Endothelial cell of umbilical vein (primary cell): ENCODE data around the gene TNFAIP8. TPM values are rescaled to one million over a fixed set of nuclear protein-coding genes. Genes with fewer than 3 reads are reported as not detected.

ENCODE experiments used
- BruUV-seq: library from RNA; stranded (reverse); fragments of 400-500 nt; replicated peaks from 2 replicates; lab custom pipeline; 2021; lab: Mats Ljungman, UMichigan
- CTCF ChIA-PET: fragments of 300-600, 350-600 bp; sonication (Branson Sonifier 250); formaldehyde crosslinking; loops from one replicate; lab custom pipeline; 2021; ENCODE audit warnings: antibody characterized with exemption, inconsistent platforms; lab: Charles Lee
- POLR2A ChIA-PET: fragments of 300-600, 350-600 bp; sonication (Branson Sonifier 250); formaldehyde crosslinking; loops from one replicate; lab custom pipeline; 2021; ENCODE audit warnings: antibody characterized with exemption, inconsistent platforms; lab: Charles Lee
- DNase-seq: peaks from one replicate; pipeline ENCODE4 v3.0.0-alpha.2; 2011; ENCODE audit warnings: low read depth, low spot score
- FAIRE-seq: peaks from 2 replicates; lab custom pipeline; 2011; peaks lifted over from hg19 to GRCh38; lab: Jason Lieb, UNC
- H2AFZ ChIP-seq: 2 replicates; pipeline ENCODE4 v1.6.0; 2012; ENCODE audit warnings: low read depth, low read length, control low read depth, inconsistent platforms
- H3K27ac ChIP-seq: 2 replicates; pipeline ENCODE4 v1.5.1; 2011; ENCODE audit warnings: low read depth, mild to moderate bottlenecking, control low read depth, low read length, moderate library complexity; ENCODE audit not compliant: insufficient read depth
- H3K27me3 ChIP-seq, 2 experiments: 2 replicates each; pipeline versions ENCODE4 v1.6.0 to v1.6.1; 2011; ENCODE audit warnings: low read length in 2 of 2, mixed read lengths in 1 of 2; ENCODE audit not compliant: control insufficient read depth in 2 of 2, insufficient read depth in 2 of 2
- H3K36me3 ChIP-seq, 2 experiments: 2 replicates in 1 of 2; 3 replicates in 1 of 2; pipeline ENCODE4 v1.5.1; 2011; ENCODE audit warnings: low read length in 2 of 2, mild to moderate bottlenecking in 1 of 2, moderate library complexity in 1 of 2; ENCODE audit not compliant: control insufficient read depth in 2 of 2, insufficient read depth in 2 of 2; ENCODE audit errors: extremely low read depth in 1 of 2
- H3K4me1 ChIP-seq: 3 replicates; pipeline ENCODE4 v1.5.1; 2011; ENCODE audit warnings: mild to moderate bottlenecking, low read length; ENCODE audit not compliant: control insufficient read depth, insufficient read depth; ENCODE audit errors: extremely low read depth
- H3K4me2 ChIP-seq: 2 replicates; pipeline ENCODE4 v1.6.1; 2011; ENCODE audit warnings: low read length, control low read depth, mixed read lengths; ENCODE audit not compliant: insufficient read depth
- H3K4me3 ChIP-seq, 3 experiments: fragments of 200-600 bp in 1 of 3; sonication (generic), shearing (Covaris generic) in 1 of 3; replicated peaks in 1 of 3; 2 replicates each; pipeline ENCODE4 v1.5.1; 2011 to 2016; ENCODE audit warnings: control low read depth in 3 of 3, low read length in 3 of 3, mild to moderate bottlenecking in 2 of 3, inconsistent platforms in 1 of 3, low read depth in 1 of 3, moderate library complexity in 1 of 3; ENCODE audit not compliant: insufficient read depth in 1 of 3
- H3K79me2 ChIP-seq: 2 replicates; pipeline ENCODE4 v1.6.0; 2012; ENCODE audit warnings: low read length, inconsistent platforms; ENCODE audit not compliant: control insufficient read depth, insufficient read depth
- H3K9ac ChIP-seq: replicated peaks from 2 replicates; pipeline ENCODE3; 2011; ENCODE audit warnings: low read length, control low read depth; ENCODE audit not compliant: insufficient read depth; ENCODE audit errors: extremely low read depth
- H3K9me1 ChIP-seq: replicated peaks from 3 replicates; pipeline ENCODE4 v1.6.0; 2011; ENCODE audit warnings: mild to moderate bottlenecking, low read length; ENCODE audit not compliant: control insufficient read depth, insufficient read depth; ENCODE audit errors: extremely low read depth
- H3K9me3 ChIP-seq: replicated peaks from 2 replicates; pipeline ENCODE4 v1.5.1; 2012; ENCODE audit warnings: low read length, inconsistent platforms; ENCODE audit not compliant: control insufficient read depth, insufficient read depth
- H4K20me1 ChIP-seq: replicated peaks from 2 replicates; pipeline ENCODE3; 2011; ENCODE audit warnings: mild to moderate bottlenecking, low read length; ENCODE audit not compliant: control insufficient read depth, insufficient read depth; ENCODE audit errors: extremely low read depth
- CTCF ChIP-seq, 2 donors: IDR thresholded peaks; 1 replicate in 1 of 2; 2 replicates in 1 of 2; pipeline ENCODE4 v1.5.1; 2011; ENCODE audit warnings: low read length in 2 of 2, mild to moderate bottlenecking in 2 of 2, moderate library complexity in 2 of 2, control low read depth in 1 of 2, inconsistent platforms in 1 of 2, low read depth in 1 of 2; ENCODE audit not compliant: insufficient read depth in 1 of 2; ENCODE audit errors: extremely low read depth in 1 of 2
- EZH2 ChIP-seq: IDR thresholded peaks from 2 replicates; pipeline ENCODE4 v1.6.1; 2012; ENCODE audit warnings: borderline replicate concordance, low read depth, mild to moderate bottlenecking, moderate library complexity, low read length, inconsistent platforms; ENCODE audit not compliant: severe bottlenecking
- FOS ChIP-seq: IDR thresholded peaks from 2 replicates; pipeline ENCODE4 v1.6.1; 2011; ENCODE audit warnings: mild to moderate bottlenecking, low read length, moderate library complexity, borderline replicate concordance; ENCODE audit not compliant: insufficient read depth
- GATA2 ChIP-seq: IDR thresholded peaks from 2 replicates; pipeline ENCODE4 v1.7.0; 2011; ENCODE audit warnings: low read depth, mild to moderate bottlenecking, moderate library complexity, mixed read lengths, low read length; ENCODE audit not compliant: insufficient read length, insufficient read depth
- JUN ChIP-seq: IDR thresholded peaks from 2 replicates; pipeline ENCODE4 v1.6.1; 2011; ENCODE audit warnings: borderline replicate concordance, low read depth; ENCODE audit not compliant: insufficient read length, insufficient read depth
- MAX ChIP-seq: IDR thresholded peaks from 2 replicates; pipeline ENCODE4 v1.6.1; 2011; ENCODE audit not compliant: insufficient read depth, insufficient read length
- MYC ChIP-seq: IDR thresholded peaks from one replicate; pipeline ENCODE4 v1.6.1; 2011; ENCODE audit warnings: mild to moderate bottlenecking, low read depth, low read length
- POLR2A ChIP-seq: IDR thresholded peaks from 2 replicates; pipeline ENCODE4 v1.6.1; 2012; ENCODE audit warnings: low read depth, mild to moderate bottlenecking, control low read depth, low read length
- POLR2AphosphoS5 ChIP-seq: IDR thresholded peaks from 2 replicates; pipeline ENCODE4 v1.6.1; 2012; ENCODE audit warnings: low read depth, mild to moderate bottlenecking, control low read depth, low read length, moderate library complexity; ENCODE audit not compliant: insufficient read depth
- dilution Hi-C: fragments of 300-500 bp; cut with MboI; formaldehyde crosslinking; loops from one replicate; pipeline ENCODE4 v1.15.0; 2019; ENCODE audit warnings: low sequenced_read_pairs; ENCODE audit not compliant: extremely low pct_ligation_motif_present
- intact Hi-C: fragments of 100-400 bp; cut with micrococcal nuclease; formaldehyde crosslinking; loops from one replicate; pipeline ENCODE4 v1.10.0; 2022
- polyA plus RNA-seq, 4 experiments: library from polyadenylated mRNA; depleted of rRNA in 3 of 4; stranded (reverse) in 3 of 4; unstranded in 1 of 4; fragments of >200 nt; gene quantifications; 2 replicates each; pipeline versions ENCODE4 v1.2.1 to v1.2.3, GENCODE V29; 2011 to 2012; ENCODE audit warnings: missing spikeins in 1 of 4
- total RNA-seq: library from RNA; stranded (reverse); gene quantifications from 2 replicates; pipeline ENCODE4 v1.2.3, GENCODE V29; 2021

Gene TNFAIP8
- total and polyA plus RNA-seq, 2 donors (not counting 3 experiments of a cell fraction or from before 2014, with no cell fraction given) = 4.7 to 7.4 TPM

- Histone ChIP-seq H3K9me1 (no peaks in the 10 kb centered on the region), H3K27me3 (no peaks in the 10 kb centered on the region), H3K4me2 (no peak overlapping the region), H3K79me2 (no peaks in the 10 kb centered on the region), H3K4me3 (no peak overlapping the region), H3K27ac (no peak overlapping the region), H2AFZ (no peak overlapping the region), H3K36me3 (no peaks in the 10 kb centered on the region), H4K20me1 (no peaks in the 10 kb centered on the region), H3K9ac (no peak overlapping the region), H3K9me3 (no peaks in the 10 kb centered on the region), H3K4me1 (peaks cover 7% of the 10 kb centered on the region)
- TF ChIP-seq JUN (no peak), CTCF (IDR thresholded peaks at IDR 0.05; ENCODE audit: extremely low read depth in 1 of 2, insufficient read depth in 1 of 2, low read depth in 1 of 2, low read length in 2 of 2) (no peak), POLR2AphosphoS5 (no peak), MYC (no peak), POLR2A (no peak), GATA2 (no peak), FOS (no peak), MAX (no peak), EZH2 (no peak)
- intact Hi-C loops = no loop called here
- POLR2A ChIA-PET = no interaction called here
- no TSS peak for BruUV-seq
- CTCF ChIA-PET = interaction anchor here (1.3 kb wide), 1 partner anchor 81 kb away, joined by 3 read pairs; no protein-coding TSS in a partner anchor
- dilution Hi-C loops = no loop called here
- FAIRE-seq = no peak
- DNase-seq = no peak
Observed at GRCh38 chr5:119371146-119371545, 15.3 kb downstream of the TNFAIP8 start.
